Measurements from ENCODE around the gene FBXW10B. TPM values are rescaled to one million over a fixed set of nuclear protein-coding genes. Genes with fewer than 3 reads are reported as not detected.
"Not testable (repeated sequence)": the region's sequence is repeated elsewhere in the genome, so short reads cannot be mapped to it uniquely, and the experiment has no call there.

The FBXW10B gene
- total RNA-seq, 1 donor from 2014 or later = 0.44 TPM

GRCh38 chr17:15652960-15653359 is 33.5 kb upstream of the FBXW10B start:
- H3K9me3 Mint-ChIP-seq (ENCODE audit: unreplicated experiment) = no peaks in the 10 kb centered on the region
- no peak overlapping the region for H3K4me3 Mint-ChIP-seq (ENCODE audit: unreplicated experiment)
- TF ChIP-seq CTCF (IDR thresholded peaks at IDR 0.05; ENCODE audit: unreplicated experiment) = no peak
- peak overlapping the region; percentile 16 for H3K27ac Mint-ChIP-seq (ENCODE audit: unreplicated experiment)
- H3K27me3 Mint-ChIP-seq (ENCODE audit: unreplicated experiment) = peaks cover 5% of the 10 kb centered on the region
- H3K36me3 Mint-ChIP-seq (ENCODE audit: low read depth, unreplicated experiment) = peaks cover 22% of the 10 kb centered on the region
- H3K4me1 Mint-ChIP-seq (ENCODE audit: unreplicated experiment) = peaks cover 43% of the 10 kb centered on the region
- no peak for DNase-seq (ENCODE audit: low spot score)

- TF ChIP-seq CTCF (IDR thresholded peaks at IDR 0.05; ENCODE audit: unreplicated experiment) = no peak
- no peak overlapping the region for H3K27ac Mint-ChIP-seq (ENCODE audit: unreplicated experiment)
- H3K36me3 Mint-ChIP-seq (ENCODE audit: low read depth, unreplicated experiment) = peaks cover 20% of the 10 kb centered on the region
- H3K27me3 Mint-ChIP-seq (ENCODE audit: unreplicated experiment) = peaks cover 5% of the 10 kb centered on the region
- no peak for DNase-seq (ENCODE audit: low spot score)
- no peak overlapping the region for H3K4me3 Mint-ChIP-seq (ENCODE audit: unreplicated experiment)
- no peaks in the 10 kb centered on the region for H3K9me3 Mint-ChIP-seq (ENCODE audit: unreplicated experiment)
- peaks cover 43% of the 10 kb centered on the region for H3K4me1 Mint-ChIP-seq (ENCODE audit: unreplicated experiment)
These were observed 32.1 kb upstream of the FBXW10B start for GRCh38 chr17:15651583-15652110.

GRCh38 chr17:15650741-15651582 is 31.5 kb upstream of the FBXW10B start:
- no peaks in the 10 kb centered on the region for H3K9me3 Mint-ChIP-seq (ENCODE audit: unreplicated experiment)
- H3K4me1 Mint-ChIP-seq (ENCODE audit: unreplicated experiment) = peaks cover 36% of the 10 kb centered on the region
- TF ChIP-seq CTCF (IDR thresholded peaks at IDR 0.05; ENCODE audit: unreplicated experiment) = no peak
- H3K27me3 Mint-ChIP-seq (ENCODE audit: unreplicated experiment) = peaks cover 2% of the 10 kb centered on the region
- H3K4me3 Mint-ChIP-seq (ENCODE audit: unreplicated experiment) = peak overlapping the region; percentile 84
- H3K27ac Mint-ChIP-seq (ENCODE audit: unreplicated experiment) = no peak overlapping the region
- no peak for DNase-seq (ENCODE audit: low spot score)
- H3K36me3 Mint-ChIP-seq (ENCODE audit: low read depth, unreplicated experiment) = peaks cover 17% of the 10 kb centered on the region

- Mint-ChIP-seq H3K4me1 (ENCODE audit: unreplicated experiment) (peaks cover 37% of the 10 kb centered on the region), H3K36me3 (ENCODE audit: low read depth, unreplicated experiment) (peaks cover 17% of the 10 kb centered on the region), H3K4me3 (ENCODE audit: unreplicated experiment) (no peak overlapping the region), H3K27me3 (ENCODE audit: unreplicated experiment) (peaks cover 1% of the 10 kb centered on the region), H3K9me3 (ENCODE audit: unreplicated experiment) (no peaks in the 10 kb centered on the region), H3K27ac (ENCODE audit: unreplicated experiment) (no peak overlapping the region)
- DNase-seq (ENCODE audit: low spot score) = no peak
- TF ChIP-seq CTCF (IDR thresholded peaks at IDR 0.05; ENCODE audit: unreplicated experiment) = no peak
These were observed 30.4 kb upstream of the FBXW10B start for GRCh38 chr17:15649861-15650421.

- DNase-seq (ENCODE audit: low spot score) = no peak
- Mint-ChIP-seq H3K4me3 (ENCODE audit: unreplicated experiment) (no peak overlapping the region), H3K27me3 (ENCODE audit: unreplicated experiment) (peaks cover 1% of the 10 kb centered on the region), H3K27ac (ENCODE audit: unreplicated experiment) (no peak overlapping the region), H3K4me1 (ENCODE audit: unreplicated experiment) (peaks cover 29% of the 10 kb centered on the region), H3K36me3 (ENCODE audit: low read depth, unreplicated experiment) (peaks cover 13% of the 10 kb centered on the region), H3K9me3 (ENCODE audit: unreplicated experiment) (no peaks in the 10 kb centered on the region)
- TF ChIP-seq CTCF (IDR thresholded peaks at IDR 0.05; ENCODE audit: unreplicated experiment) = no peak
These were observed 28.9 kb upstream of the FBXW10B start for GRCh38 chr17:15648386-15648785.

GRCh38 chr17:15645942-15646312 is 26.4 kb upstream of the FBXW10B start:
- not testable (repeated sequence) for H3K9me3 Mint-ChIP-seq (ENCODE audit: unreplicated experiment); H3K27me3 Mint-ChIP-seq (ENCODE audit: unreplicated experiment); H3K4me3 Mint-ChIP-seq (ENCODE audit: unreplicated experiment); DNase-seq (ENCODE audit: low spot score); H3K36me3 Mint-ChIP-seq (ENCODE audit: low read depth, unreplicated experiment)
- peak overlapping the region; percentile 92 for H3K27ac Mint-ChIP-seq (ENCODE audit: unreplicated experiment)
- peaks cover 13% of the 10 kb centered on the region for H3K4me1 Mint-ChIP-seq (ENCODE audit: unreplicated experiment)
